Bronchial smooth muscle cell (primary cell): Measurements from ENCODE around the gene CDK5RAP3. TPM values are rescaled to one million over a fixed set of nuclear protein-coding genes. Genes with fewer than 3 reads are reported as not detected.

ENCODE experiments used
- total RNA-seq: library from RNA; depleted of rRNA; stranded (reverse); fragments of >200 nt; gene quantifications from 2 replicates; pipeline ENCODE4 v1.2.1, GENCODE V29; 2014

The CDK5RAP3 gene
- total RNA-seq = 119 and 150 TPM in 2 replicates

DNA sequence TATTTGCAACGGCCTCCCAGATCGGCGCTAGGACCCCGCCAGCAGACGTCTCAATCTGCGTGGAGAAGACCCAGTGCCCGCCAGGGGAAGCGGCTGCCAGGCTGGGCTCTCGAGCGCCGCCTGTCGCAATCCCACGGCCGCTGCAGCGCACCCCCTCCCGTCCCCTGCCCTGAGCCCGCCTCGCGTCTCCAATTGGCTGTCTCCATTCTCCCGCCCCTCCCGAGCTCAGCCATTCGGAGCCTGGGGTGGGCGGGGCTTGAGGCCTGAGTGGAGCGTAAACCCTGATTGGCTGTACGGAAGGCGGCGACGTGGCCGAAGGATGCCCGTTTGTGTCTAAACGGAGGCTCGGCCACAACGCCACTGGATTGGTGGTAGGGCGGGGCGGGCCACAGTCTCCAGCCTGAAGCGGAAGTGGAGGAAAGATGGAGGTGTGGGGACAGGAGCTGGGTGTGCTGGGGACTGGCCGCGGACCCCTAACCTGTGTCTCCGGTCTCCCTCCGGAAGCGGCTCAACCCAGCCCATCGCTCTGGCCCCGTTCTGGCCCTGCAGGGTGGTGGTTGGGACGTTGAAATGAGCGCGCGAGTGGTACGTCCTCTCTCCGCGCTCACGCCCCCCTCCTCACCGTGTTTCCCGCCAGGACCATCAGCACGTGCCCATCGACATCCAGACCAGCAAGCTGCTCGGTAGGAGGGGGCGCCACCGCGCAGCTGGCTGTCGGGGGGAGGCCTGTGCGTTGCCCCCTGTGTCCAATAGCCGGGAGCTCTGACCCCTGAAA is at the start of gene CDK5RAP3:
Gene CDK5RAP3, plus strand, starts transcription at position 389 of the 775 bp plus-strand sequence. Its CDS starts 34 bp downstream, at position 423.

GRCh38 chr17:47941246-47942095 is 29.4 kb upstream of the CDK5RAP3 start, which contains the start of gene PNPO:
TSS of gene PNPO (plus strand) at chr17:47941571. CDS start at chr17:47941676, 105 bp downstream.

DNA sequence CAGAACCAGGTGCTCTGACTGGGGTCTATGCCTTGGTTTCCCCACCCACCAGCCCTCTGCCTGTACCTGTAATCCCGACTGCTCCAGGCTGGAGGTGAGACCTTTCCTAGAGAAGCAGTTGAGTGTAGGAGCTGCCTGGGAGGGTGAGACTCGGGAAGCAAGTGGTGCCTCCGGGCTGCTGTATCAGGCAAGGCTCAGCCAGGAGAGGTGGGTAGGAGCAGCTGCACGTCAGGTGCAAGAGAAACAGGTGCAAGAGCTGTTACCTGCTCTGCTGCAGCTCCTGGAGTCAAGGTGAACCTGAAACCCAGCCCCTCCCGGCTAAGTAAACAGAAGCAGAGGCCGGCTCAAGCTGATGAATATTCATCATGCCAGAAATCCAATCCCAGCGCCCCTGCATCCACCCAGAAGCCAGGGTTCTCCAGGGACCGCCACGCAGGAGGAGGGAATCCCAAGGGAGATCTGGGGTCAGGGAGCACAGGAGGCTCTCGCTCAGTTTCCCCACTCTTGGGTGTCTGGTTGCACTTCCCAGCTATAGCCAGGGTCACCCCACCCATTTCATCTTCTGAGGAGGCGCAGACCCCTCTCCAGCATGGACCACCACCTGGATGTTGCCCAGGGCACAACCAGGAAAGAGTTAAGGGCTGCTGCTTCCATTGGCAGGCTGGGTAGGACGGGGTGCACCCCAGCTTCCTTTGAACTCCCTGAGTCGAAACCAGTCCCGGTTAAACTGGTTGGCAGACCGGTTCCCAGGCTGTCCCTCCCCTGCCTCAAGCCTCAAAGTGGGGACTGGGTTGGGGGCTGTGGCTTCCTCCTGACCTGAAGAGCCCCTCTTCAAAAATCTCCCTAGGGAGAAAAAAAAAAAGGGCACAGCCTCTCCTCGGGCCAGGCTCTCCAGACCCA is 13.1 kb upstream of the CDK5RAP3 start, which contains the start of gene PRR15L:
Gene PRR15L, minus strand, starts transcription at position 293 of the 900 bp plus-strand sequence. CDS start 4,649 bp downstream, outside the sequence.

Other genes with a start within 250 kb of the CDK5RAP3 start
- gene TBX21, start 237.9 kb upstream of the CDK5RAP3 start, total RNA-seq = not detected in 2 replicates
- gene OSBPL7, start 149.3 kb upstream of the CDK5RAP3 start, total RNA-seq = 12.0 and 16.6 TPM in 2 replicates
- gene MRPL10, start 139.6 kb upstream of the CDK5RAP3 start, total RNA-seq = 18.0 and 27.6 TPM in 2 replicates
- not detected in 2 replicates for gene LRRC46, start 139.4 kb upstream of the CDK5RAP3 start, total RNA-seq
- 49.8 and 56.3 TPM in 2 replicates for gene SCRN2, start 129.8 kb upstream of the CDK5RAP3 start, total RNA-seq
- gene SP6, start 120.0 kb upstream of the CDK5RAP3 start, total RNA-seq = under 0.01 TPM in 2 replicates
- gene SP2, start 74.9 kb upstream of the CDK5RAP3 start, total RNA-seq = 0.32 and 2.1 TPM in 2 replicates
- 12.6 and 19.5 TPM in 2 replicates for gene PNPO, start 29.5 kb upstream of the CDK5RAP3 start, total RNA-seq
- gene PRR15L, start 13.2 kb upstream of the CDK5RAP3 start, total RNA-seq = not detected in 2 replicates
- 102 and 129 TPM in 2 replicates for gene COPZ2, start 66.7 kb downstream of the CDK5RAP3 start, total RNA-seq
- gene NFE2L1, start 77.2 kb downstream of the CDK5RAP3 start, total RNA-seq = 78.8 and 104 TPM in 2 replicates
- gene CBX1, start 130.4 kb downstream of the CDK5RAP3 start, total RNA-seq = 30.5 and 35.9 TPM in 2 replicates
- 8.4 and 9.5 TPM in 2 replicates for gene SNX11, start 136.7 kb downstream of the CDK5RAP3 start, total RNA-seq